Umbilical cord (tissue), 2 donors: Measurements from ENCODE around the gene CMIP. TPM values are rescaled to one million over a fixed set of nuclear protein-coding genes. Genes with fewer than 3 reads are reported as not detected.

Source experiments
- DNase-seq: peaks from one replicate; pipeline ENCODE4 v3.0.0-alpha.2; 2015; ENCODE audit warnings: low spot score
- total RNA-seq: library from RNA; depleted of rRNA; stranded (reverse); fragments of >200 nt; gene quantifications from one replicate; pipeline ENCODE4 v1.2.3, GENCODE V29; 2014; ENCODE audit warnings: low replicate concordance; ENCODE audit not compliant: insufficient read depth

The CMIP gene
- total RNA-seq, 1 donor from 2014 or later, result 24.8 TPM

DNA sequence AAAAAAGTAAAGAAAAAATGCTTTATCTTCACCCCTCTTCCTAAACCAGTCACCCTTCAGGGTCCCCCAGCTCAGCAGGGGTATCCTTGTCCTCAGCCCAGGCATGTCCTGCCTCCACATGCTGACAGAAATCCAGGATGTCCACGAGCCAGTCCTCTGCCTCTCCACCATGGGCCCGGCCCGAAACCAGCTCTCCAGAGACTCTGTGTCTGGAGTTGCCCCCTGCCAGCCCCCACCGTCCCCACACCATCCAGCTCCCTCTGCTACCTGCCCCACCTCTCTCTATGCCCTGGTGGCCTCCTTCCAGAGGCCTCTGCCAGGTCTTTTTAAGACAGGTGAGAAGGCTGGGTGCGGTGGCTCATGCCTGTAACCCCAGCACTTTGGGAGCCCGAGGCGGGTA is 268.1 kb downstream of the CMIP start:
- DNase-seq, result no peak

DNA sequence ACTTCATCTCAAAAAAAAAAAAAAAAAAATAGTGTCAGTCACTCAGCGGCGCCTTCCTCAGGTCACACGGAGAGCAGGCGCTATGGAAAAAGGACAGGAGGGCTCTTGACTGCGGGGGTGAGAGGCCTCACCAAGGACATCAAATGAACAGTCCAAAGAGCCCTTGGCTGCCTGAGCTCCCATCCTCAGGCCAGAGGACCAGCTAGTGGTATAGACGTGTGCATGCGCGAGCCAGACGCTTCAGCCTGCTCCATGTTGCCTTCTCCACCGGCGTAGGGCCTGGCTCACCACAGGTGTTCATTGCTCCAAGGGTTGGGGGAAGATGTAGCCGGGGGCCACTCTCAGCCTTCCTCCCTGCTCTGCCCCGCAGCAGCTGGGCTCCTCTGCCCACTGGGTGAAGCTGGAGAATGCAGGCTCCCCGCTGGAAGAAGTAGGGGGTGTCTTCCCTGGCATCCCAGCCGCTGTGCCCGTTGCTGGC is 268.7 kb downstream of the CMIP start:
- DNase-seq, result no peak

DNA sequence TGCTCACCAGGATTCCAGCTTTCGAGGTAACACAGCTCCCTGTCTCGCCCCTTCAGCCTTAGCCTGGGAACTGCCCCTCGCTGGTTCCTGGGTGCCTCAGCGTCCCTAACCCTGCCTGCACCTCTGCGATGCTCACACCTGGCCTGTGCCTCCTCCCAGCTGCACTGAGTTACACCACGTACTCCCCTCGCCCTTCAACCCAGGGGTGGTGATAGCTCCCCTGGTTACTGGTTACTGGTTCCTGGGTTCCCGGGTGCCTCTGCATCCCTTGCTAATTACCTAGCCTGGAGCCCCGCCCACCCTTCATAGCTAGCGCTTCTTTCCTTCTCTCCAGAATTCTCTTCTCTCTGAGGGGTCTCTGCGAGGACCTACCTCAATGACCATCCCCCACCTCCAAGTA is 269.2 kb downstream of the CMIP start:
- DNase-seq, result no peak

DNA sequence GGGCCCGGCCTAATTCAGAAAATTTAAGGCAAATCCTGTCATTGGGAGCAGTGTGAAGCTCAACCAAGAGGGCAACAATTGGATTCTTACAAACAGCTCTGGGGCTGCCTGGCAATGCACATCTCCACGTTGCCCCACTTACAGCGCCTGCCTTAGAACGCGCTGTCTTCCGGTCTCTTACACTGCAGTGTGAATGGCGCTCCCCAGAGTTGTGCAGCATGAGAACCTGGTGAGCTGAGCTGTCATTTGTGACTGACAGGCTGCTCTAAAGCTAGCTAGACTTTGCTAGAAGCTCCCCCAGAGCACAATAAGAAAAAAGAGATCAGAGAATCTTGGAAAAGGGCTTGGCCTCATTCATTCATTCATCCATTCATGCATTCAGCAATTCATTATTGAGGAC is 270.0 kb downstream of the CMIP start:
- no peak for DNase-seq

DNA sequence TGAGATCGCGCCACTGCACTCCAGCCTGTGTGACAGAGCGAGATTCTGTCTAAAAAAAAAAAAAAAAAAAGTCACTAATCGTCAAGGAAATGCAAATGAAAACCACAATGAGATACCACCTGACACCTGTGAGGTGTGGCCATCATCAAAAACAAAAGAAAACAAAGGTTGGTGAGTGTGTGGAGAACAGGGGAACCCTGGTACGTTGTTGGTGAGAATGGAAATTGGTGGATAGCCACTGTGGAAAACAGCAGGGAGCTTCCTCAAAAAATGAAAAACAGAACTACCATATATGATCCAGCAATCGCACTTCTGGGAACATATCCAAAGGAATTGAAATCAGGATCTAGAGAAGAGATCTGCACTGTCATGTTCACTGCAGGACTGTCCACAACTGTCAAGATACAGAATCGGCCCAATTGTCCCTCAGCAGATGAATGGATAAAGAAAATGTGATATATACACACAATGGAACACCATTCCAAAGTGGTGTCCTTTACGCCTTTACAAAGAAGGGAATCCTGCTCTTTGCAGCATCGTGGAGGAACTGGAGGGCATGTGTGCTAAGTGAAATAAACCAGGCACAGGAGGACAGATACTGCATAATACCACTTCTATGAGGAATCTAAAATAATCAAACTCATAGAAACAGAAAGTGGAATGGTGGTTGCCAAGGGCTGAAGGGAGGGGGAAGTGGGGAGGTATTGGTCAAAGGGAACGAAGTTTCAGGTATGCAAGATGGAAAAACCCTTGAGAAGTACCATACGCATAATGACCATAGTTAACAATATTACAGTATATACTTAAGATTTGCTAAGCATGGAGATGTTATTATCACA is 271.0 kb downstream of the CMIP start:
- peak; percentile 94 for DNase-seq

DNA sequence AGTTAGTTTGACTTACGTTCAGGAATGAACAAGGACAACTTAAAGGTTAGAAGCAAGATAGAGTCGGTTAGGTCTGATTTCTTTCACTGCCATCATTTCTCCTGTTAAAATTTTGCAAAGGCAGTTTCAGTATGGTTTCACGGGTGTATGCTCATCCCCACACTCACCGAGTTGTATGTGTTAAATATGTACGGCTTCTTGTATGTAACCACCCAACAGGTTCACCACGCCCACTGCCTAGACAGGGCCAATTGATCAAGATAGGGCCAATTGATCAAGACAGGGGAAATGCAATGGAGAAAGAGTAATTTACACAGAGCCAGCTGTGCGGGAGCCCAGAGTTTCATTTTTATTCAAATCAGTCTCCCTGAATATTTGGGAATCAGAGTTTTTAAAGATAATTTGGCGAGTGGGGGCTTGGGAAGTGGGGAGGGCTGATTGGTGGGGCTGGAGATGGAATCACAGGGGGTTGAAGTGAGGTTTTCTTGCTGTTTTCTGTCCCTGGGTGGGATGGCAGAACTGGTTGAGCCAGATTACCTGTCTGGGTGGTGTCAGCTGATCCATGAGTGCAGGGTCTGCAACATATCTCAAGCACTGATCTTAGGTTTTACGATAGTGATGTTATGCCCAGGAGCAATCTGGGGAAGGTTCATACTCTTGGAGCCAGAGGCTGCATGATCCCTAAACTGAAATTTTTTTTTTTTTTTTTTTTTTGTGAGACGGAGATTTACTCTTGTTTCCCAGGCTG is 272.0 kb downstream of the CMIP start:
- peak; percentile 67 for DNase-seq

DNA sequence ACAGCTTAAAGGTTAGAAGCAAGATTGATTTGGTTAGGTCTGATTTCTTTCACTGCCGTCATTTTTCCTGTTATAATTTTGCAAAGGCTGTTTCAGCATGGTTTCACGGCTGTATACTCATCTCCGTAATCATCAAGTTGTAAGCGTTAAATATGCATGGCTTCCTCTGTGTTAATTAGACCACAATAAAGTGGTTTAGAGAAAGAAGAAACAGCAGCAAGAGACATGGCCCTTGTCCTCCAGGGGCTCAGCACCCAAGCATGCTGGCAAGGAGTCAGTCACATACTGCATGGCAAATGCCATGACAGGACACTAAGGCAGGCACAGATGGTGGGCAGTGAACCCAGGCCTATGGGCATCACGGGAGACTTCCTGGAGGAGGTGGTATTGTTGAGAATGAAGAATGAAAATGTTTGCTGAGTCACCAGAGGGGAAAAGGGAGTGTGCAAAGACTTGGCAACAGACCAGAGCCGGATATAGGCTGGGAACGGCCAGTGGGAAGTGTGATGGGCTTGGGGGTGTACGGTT is 273.1 kb downstream of the CMIP start:
- no peak for DNase-seq

DNA sequence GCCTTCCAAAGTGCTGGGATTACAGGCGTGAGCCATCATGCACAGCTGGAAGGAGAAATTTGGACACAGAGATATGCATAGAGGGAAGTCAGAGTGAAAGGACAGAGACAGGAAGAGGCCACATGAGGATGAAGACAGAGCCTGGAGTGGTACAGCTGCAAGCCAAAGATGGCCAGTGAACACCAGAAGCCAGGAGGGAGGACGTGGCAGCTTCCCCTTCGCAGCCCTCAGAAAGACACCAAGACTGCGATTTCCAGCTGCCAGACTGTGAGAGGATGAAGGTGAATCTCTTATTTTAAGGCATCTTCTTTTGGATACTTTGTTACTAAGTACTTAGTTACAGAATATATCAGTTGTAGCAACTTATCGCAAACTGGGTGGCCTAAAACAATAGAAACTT is 274.0 kb downstream of the CMIP start:
- DNase-seq, result no peak

DNA sequence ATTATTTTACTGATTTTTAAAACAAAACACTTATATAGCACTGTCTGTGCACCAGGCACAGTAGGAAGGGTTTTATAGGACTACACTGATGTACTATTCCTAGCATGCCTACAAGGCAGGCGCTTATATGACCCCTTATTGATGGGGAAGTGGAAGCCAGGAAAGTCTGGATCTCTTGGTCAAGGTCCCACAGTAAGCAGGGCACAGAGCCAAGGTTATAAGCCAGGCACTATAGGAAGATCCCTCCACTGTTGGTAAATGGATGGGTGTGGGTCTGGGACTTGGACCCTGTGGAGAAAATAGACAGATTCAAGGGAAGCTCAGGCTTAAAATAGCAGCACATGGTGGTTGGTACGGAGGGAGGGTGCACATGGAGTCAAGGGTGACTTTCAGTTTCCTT is 275.4 kb downstream of the CMIP start:
- DNase-seq, result no peak

DNA sequence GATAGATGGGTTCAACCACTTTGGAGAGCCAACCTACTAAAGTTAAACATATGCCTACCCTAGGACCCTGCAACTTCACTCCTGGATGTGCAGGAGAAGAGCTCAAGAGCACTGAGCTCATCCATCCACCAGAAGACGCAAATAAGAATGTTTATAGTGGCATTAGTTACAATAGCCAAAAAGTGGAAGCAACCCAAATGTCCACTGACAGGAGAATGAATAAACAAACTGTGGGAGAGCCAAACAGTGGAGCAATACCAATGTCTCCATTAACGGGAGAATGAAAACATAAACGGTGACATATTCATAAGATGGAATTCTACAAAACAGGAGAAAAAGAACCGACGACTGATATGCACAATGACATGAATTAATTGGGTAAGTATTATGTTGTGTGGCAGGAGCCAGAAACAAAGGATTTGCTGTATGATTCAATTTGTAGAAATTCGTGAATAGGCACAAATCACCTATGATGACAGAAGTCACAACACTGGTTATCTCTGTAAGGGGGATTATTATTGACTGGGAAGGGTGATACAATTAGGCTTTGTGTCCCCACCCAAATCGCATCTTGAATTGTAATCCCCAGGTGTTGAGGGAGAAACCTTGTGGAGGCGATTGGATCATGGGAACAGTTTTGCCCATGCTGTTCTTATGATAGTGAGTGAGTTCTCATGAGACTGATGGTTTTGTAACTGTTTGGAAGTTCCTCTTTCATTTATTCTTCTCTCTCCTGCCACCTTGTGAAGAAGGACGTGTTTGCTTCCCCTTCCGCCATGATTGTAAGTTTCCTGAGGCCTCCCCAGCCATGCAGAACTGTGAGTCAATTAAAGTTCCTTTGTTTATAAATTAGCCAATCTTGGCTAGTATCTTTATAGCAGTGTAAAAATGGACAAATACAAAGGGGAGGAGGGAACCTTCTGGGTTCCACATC is 276.6 kb downstream of the CMIP start:
- DNase-seq, result no peak

DNA sequence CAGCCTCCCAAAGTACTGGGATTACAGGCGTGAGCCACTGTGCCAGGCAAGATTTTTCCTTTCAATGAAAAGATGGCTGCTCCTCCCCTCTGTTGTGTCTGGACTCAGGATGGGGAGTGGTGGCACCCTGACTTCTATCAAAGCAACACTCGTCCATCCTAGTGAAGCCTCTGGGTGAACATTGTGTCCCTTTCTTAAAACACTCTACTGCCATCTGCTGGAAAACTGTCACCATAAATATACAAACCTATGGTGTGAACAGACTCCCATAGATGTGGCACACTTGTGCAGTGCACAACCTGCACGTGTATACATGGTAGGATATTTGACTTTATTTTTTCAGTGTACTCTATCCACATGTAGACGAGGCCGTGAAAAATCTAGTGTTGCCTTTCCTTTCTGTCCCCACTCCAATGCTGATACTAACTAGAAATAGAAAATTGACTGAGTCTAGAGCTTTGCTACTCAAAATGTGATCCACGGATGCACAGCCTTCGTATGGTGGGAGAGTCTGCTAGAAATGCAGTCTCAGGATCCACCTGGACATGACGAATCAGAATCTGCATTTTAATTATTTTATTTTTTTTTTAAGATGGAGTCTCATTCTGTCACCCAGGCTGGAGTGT is 278.6 kb downstream of the CMIP start:
- peak; percentile 89 for DNase-seq

DNA sequence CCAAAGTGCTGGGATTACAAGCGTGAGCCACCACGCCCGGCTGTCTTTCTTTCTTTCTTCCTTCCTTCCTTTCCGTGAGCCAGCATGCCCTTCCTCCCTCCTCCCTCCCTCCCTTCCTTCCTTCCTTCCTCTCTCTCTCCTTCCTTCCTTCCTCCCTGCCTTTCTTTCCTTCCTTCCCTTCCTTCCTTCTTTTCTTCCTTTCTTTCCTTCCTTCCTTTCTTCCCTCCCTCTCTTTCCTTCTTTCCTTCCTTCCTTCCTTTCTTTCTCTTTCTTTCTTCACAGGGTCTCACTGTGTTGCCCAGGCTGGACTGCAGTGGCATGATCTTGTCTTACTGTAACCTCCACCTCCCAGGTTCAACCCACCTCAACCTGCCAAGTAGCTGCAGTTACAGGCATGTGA is 283.8 kb downstream of the CMIP start:
- DNase-seq, result no peak

DNA sequence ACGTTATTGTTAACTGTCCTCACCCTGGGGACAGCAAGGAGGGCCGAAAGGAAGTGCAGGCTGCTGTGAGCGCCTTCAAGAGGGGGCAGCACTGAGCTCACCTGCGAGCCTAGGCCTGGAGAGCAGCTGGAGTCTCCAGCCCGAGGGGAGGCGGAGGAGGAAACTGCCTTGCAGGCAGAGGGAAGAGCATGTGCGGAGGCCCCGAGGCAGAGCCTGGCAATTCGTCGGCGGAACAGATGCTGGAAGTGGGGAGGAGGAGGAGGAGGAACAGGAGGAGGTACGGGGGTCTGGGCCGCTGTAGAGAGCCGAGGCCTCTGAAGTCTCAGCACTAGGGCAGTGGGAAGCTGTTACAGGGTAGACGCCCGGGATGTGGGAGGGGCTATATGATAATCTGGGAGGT is 284.8 kb downstream of the CMIP start:
- DNase-seq, result no peak

DNA sequence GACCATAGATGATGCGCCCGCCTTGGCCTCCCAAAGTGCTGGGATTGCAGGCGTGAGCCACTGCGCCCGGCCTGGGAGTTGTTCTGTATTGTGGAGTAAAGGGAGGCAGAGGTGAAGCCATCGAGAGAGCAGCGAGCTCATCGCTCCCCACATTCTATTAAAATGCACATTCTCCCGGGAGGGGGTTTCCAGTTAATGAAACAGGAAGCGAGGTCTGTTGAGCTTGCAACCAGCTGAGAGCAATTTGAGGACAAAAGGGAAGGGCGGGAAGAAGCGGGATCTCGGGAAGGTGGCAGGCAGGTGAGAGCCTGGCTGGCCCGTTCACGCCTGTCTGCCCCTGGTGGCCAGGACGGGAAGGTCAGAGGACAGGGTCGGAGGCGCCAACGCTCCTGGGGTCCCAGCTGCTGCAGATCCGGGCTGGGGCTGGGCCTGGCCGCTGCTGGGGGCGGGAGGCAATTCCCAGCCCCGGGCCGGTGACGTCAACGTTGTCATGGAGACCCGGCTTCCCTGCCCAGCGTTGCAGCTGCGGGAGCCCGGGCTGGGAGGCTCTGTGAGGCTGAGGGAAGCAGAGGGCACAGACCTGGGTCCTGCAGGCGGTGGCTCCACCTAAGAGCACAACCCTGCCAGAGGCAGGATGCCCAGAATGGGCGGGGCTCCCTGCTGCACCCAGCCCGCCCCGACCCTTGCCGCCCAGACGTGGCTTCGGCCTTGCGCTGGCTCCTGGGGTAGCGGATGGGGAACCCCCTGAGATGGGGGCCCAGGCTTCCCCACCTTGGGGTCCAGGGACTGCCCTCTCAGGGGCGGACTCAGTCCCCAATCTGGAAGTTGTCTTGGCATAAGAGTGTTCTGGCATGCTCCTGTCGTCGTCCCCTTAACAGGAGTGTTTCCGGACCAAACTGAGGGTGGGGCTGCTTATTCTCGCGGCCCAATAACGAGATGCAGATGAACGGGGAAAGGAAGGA is 285.8 kb downstream of the CMIP start:
- peak; percentile 91 for DNase-seq

DNA sequence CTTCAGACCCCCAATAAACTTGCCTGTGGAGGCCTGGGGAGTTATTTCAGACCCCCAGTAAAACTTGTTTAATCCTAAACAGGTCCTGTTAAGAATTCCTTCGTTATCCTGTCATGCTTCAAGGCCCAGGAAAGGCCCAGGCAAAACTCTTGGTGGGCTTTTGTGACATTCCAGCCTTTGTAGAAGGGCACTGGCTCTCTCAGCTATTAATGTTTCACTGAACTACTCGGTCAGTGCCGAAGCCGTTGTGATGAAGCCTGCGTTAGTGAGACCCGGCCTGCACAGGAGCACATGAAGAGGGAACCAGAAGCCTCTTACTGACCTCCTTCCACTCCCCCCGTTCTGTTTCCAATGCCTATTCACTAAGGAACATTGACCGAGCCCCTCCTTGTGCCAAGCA is 287.0 kb downstream of the CMIP start:
- no peak for DNase-seq

DNA sequence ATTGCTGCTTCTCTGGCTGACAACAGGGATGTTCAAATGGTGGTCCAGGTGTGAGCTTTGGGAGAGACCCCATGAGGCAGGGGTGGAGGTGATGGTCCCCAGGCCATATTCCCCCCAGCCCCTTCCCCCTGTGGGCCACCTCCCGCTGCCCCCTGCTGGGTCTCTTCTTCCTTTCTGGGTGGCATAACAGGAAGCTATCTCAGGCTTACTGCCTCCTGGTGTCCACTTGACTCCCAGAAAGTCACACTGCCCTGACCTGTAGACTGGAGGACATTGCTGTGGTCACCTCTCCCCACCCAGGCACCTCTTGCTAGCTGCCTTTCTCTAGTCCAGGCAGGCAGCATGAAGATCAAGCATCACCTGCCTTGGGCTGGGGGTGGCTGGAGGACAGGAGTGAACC is 288.1 kb downstream of the CMIP start:
- no peak for DNase-seq

DNA sequence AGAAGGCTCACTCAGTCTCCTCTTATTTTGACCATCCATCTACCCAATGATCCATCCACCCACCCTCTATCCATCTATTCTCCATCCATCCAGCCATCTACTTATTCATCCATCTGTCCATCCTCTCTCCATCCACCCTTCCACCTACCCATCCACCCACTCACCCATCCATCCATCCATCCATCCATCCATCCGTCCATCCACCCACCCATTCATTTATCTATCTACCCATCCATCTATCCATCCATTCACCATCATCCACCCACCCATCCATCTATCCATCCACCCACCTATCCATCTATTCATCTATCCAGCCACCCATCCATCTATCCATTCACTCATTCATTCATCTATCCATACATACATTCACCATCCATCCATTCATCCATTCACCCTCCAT is 288.7 kb downstream of the CMIP start:
- no peak for DNase-seq

DNA sequence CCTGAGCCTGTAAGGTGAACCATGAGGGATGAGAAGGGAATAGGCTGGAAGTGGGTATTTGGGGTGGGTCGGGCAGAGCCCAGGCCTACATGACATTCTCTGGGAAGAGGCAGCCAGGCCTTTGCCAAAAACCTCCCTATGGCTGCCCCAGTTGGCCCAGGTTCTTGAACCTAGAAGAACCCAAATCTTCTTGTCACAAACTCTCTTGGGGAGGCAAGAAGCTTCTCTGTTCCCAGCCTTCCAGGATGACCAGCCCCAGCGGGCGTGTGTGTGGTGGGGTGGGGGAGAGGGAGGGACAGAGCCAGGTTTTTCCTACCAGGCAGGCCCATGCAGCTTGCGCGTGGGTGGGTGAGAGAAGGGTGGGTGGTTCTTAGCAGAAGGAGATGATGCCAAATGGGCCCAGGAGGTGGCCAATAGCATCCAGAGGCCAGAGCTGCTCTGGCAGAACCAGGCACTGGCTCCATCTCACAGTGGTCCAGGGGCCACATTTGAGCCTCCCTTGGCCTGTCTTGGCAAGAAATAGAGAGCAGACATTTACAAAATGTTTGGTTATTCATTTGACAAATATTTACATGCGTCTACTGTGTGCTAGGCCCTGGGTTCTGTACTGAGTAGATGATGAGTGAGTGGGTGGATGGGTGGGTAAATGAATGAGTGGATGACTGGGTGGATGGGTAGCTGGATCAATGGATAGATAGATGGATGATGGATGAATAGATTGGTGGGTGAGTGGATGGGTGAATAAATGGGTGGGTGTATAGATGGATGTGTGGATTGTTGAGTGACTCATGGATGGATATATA is 290.2 kb downstream of the CMIP start:
- DNase-seq, result no peak

DNA sequence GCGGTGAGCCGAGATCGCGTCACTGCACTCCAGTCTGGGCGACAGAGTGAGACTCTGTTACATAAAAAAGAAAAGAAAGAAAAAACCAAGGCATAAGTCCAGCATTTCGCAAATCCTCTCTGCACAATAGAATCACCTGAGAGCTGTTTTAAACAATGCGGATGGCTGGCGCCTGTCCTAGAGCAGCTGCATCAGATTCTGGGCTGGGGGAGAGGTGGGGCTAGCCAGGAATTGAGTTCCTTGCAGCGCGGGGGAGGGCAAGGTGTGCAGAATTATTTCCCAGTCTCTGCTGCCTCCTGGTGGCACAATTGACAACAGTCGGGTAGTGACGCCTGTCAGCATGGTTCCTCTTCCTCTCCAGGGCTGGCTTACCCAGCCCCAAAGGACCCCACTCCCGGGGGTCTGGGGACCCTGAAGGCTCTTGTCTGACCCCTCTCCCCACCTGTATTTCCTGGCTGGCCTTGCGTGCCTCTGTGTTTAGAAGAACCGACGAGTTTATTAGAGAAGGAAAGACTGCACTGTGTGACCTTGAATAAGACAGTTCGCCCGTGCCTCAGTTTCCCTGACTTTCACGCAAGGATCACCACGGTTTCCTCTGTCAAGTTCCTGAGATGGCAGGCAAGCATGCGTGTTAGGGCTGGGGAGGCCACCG is 293.4 kb downstream of the CMIP start:
- peak; percentile 83 for DNase-seq
